ENCODE measurements around the gene C19orf12. TPM values are rescaled to one million over a fixed set of nuclear protein-coding genes. Genes with fewer than 3 reads are reported as not detected.

The C19orf12 gene
- total and polyA plus RNA-seq, 2 donors (not counting 3 experiments of a cell fraction or from before 2014, with no cell fraction given): 20.4 to 22.9 TPM

- H3K79me2 ChIP-seq (ENCODE audit: control insufficient read depth, insufficient read depth, low read length): no peaks in the 10 kb centered on the region
- no peaks in the 10 kb centered on the region for H3K27me3 ChIP-seq (ENCODE audit: control insufficient read depth in 2 of 2, insufficient read depth in 2 of 2, low read length in 2 of 2)
- H2AFZ ChIP-seq (ENCODE audit: low read depth, low read length): no peak overlapping the region
- ChIA-PET CTCF (interaction anchor here (1.4 to 2.3 kb wide), 2 partner anchors 17 to 31 kb away, joined by 3 to 17 read pairs; no protein-coding TSS in a partner anchor), POLR2A (no interaction called here)
- H3K9me3 ChIP-seq (replicated peaks; ENCODE audit: control insufficient read depth, insufficient read depth, low read length): no peaks in the 10 kb centered on the region
- no peak overlapping the region for H3K27ac ChIP-seq (ENCODE audit: insufficient read depth, low read depth, low read length)
- dilution Hi-C loops (cut with MboI; ENCODE audit: extremely low pct_ligation_motif_present, low sequenced_read_pairs): no loop called here
- no TSS peak for BruUV-seq (replicated peaks)
- no peak for DNase-seq (ENCODE audit: low read depth, low spot score)
- no peak for TF ChIP-seq JUN (IDR thresholded peaks at IDR 0.05; ENCODE audit: borderline replicate concordance, insufficient read depth, insufficient read length, low read depth)
- TF ChIP-seq GATA2 (IDR thresholded peaks at IDR 0.05; ENCODE audit: insufficient read depth, insufficient read length, low read depth, low read length): no peak
- no peak for TF ChIP-seq FOS (IDR thresholded peaks at IDR 0.05; ENCODE audit: borderline replicate concordance, insufficient read depth, low read length)
- no peak for TF ChIP-seq MAX (IDR thresholded peaks at IDR 0.05; ENCODE audit: insufficient read depth, insufficient read length)
- no peak for TF ChIP-seq POLR2AphosphoS5 (IDR thresholded peaks at IDR 0.05; ENCODE audit: insufficient read depth, low read depth, low read length)
- TF ChIP-seq MYC (IDR thresholded peaks at IDR 0.05; ENCODE audit: low read depth, low read length): no peak
- no peak overlapping the region for H3K4me3 ChIP-seq (replicated peaks in 1 of 3; ENCODE audit: insufficient read depth in 1 of 3, low read depth in 1 of 3, low read length in 3 of 3)
- FAIRE-seq: no peak
- peaks cover 0 to 8% of the 10 kb centered on the region in 2 experiments for H3K36me3 ChIP-seq (ENCODE audit: control insufficient read depth in 2 of 2, extremely low read depth in 1 of 2, insufficient read depth in 2 of 2, low read length in 2 of 2)
- H3K9ac ChIP-seq (replicated peaks; ENCODE audit: extremely low read depth, insufficient read depth, low read length): no peak overlapping the region
- intact Hi-C loops (cut with micrococcal nuclease): no loop called here
- H3K4me2 ChIP-seq (ENCODE audit: insufficient read depth, low read length): no peak overlapping the region
- H4K20me1 ChIP-seq (replicated peaks; ENCODE audit: control insufficient read depth, extremely low read depth, insufficient read depth, low read length): no peaks in the 10 kb centered on the region
- no peaks in the 10 kb centered on the region for H3K4me1 ChIP-seq (ENCODE audit: control insufficient read depth, extremely low read depth, insufficient read depth, low read length)
- no peaks in the 10 kb centered on the region for H3K9me1 ChIP-seq (replicated peaks; ENCODE audit: control insufficient read depth, extremely low read depth, insufficient read depth, low read length)
Measured at GRCh38 chr19:29699861-29700260, 15.2 kb downstream of the C19orf12 start.

GRCh38 chr19:29697523-29698261 is 17.4 kb downstream of the C19orf12 start:
- Histone ChIP-seq H3K4me1 (ENCODE audit: control insufficient read depth, extremely low read depth, insufficient read depth, low read length) (no peaks in the 10 kb centered on the region), H3K36me3 (ENCODE audit: control insufficient read depth in 2 of 2, extremely low read depth in 1 of 2, insufficient read depth in 2 of 2, low read length in 2 of 2) (peaks cover 0 to 4% of the 10 kb centered on the region in 2 experiments), H3K9me1 (replicated peaks; ENCODE audit: control insufficient read depth, extremely low read depth, insufficient read depth, low read length) (no peaks in the 10 kb centered on the region), H3K27me3 (ENCODE audit: control insufficient read depth in 2 of 2, insufficient read depth in 2 of 2, low read length in 2 of 2) (no peaks in the 10 kb centered on the region), H3K9me3 (replicated peaks; ENCODE audit: control insufficient read depth, insufficient read depth, low read length) (no peaks in the 10 kb centered on the region), H3K9ac (replicated peaks; ENCODE audit: extremely low read depth, insufficient read depth, low read length) (no peak overlapping the region), H3K27ac (ENCODE audit: insufficient read depth, low read depth, low read length) (no peak overlapping the region), H4K20me1 (replicated peaks; ENCODE audit: control insufficient read depth, extremely low read depth, insufficient read depth, low read length) (no peaks in the 10 kb centered on the region), H3K4me3 (replicated peaks in 1 of 3; ENCODE audit: insufficient read depth in 1 of 3, low read depth in 1 of 3, low read length in 3 of 3) (no peak overlapping the region), H3K4me2 (ENCODE audit: insufficient read depth, low read length) (no peak overlapping the region), H2AFZ (ENCODE audit: low read depth, low read length) (no peak overlapping the region), H3K79me2 (ENCODE audit: control insufficient read depth, insufficient read depth, low read length) (no peaks in the 10 kb centered on the region)
- FAIRE-seq (no peak), DNase-seq (ENCODE audit: low read depth, low spot score) (no peak)
- no TSS peak for BruUV-seq (replicated peaks)
- POLR2A ChIA-PET: no interaction called here
- intact Hi-C loops (cut with micrococcal nuclease): no loop called here
- TF ChIP-seq CTCF (IDR thresholded peaks at IDR 0.05; ENCODE audit: extremely low read depth in 1 of 2, insufficient read depth in 1 of 2, low read depth in 1 of 2, low read length in 2 of 2) (no peak), POLR2A (IDR thresholded peaks at IDR 0.05; ENCODE audit: low read depth, low read length) (no peak), GATA2 (IDR thresholded peaks at IDR 0.05; ENCODE audit: insufficient read depth, insufficient read length, low read depth, low read length) (no peak), POLR2AphosphoS5 (IDR thresholded peaks at IDR 0.05; ENCODE audit: insufficient read depth, low read depth, low read length) (no peak), FOS (IDR thresholded peaks at IDR 0.05; ENCODE audit: borderline replicate concordance, insufficient read depth, low read length) (no peak), JUN (IDR thresholded peaks at IDR 0.05; ENCODE audit: borderline replicate concordance, insufficient read depth, insufficient read length, low read depth) (no peak), MAX (IDR thresholded peaks at IDR 0.05; ENCODE audit: insufficient read depth, insufficient read length) (no peak)
- dilution Hi-C loops (cut with MboI; ENCODE audit: extremely low pct_ligation_motif_present, low sequenced_read_pairs): no loop called here
- CTCF ChIA-PET: interaction anchor here (2.3 kb wide), 1 partner anchor 19 kb away, joined by 17 read pairs; no protein-coding TSS in a partner anchor
